Activated T-cell treated with anti-CD3 and anti-CD28 coated beads for 24 hours (primary cell): ENCODE data around the gene CUEDC1.

Experiments used
- DNase-seq: peaks from one replicate; pipeline ENCODE4 v3.0.0-alpha.2; 2020; ENCODE audit warnings: low read depth

The CUEDC1 gene

GRCh38 chr17:57894848-57895247 is 60.4 kb downstream of the CUEDC1 start:
- no peak for DNase-seq

DNA sequence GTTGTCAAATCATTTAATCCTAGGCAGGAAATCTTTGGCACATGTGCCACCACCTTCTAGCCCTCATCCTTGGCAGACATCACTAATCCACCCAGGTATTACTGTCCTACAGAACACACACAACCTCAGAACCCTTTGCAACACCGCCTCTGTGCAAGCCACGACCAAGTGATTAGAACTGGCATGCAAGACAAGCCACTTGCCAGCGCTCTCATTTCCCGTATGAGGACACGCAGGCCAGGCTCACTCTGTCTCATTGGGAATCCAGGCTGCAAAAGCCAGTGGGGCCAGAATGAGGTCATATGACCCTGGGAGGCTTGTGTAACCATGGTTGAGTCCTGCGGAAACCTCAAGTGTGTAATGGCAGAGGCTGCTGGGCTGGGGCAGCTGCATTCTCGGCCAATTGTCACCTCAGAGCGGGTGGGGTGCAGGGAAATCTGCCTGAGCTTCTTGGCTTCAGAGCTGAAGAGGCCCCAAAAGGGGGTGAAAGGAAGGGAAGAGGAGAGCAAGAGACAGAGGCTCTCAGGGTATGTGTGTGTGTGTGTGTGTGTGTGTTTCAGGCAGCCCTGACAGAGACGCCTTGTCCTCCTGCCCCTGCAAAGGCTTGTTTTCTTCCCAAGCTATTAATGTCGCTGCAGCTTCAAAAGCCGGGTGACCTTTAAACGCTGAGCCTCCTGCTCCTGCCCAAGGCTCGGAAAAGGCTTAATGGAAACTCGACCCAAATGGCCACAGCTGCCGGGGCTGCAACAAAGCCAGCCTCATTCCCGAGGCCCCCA is 62.2 kb downstream of the CUEDC1 start:
- DNase-seq, result no peak

GRCh38 chr17:57892146-57892819 is 62.9 kb downstream of the CUEDC1 start:
- DNase-seq, result peak; percentile 74

- DNase-seq, result no peak
These were observed 64.4 kb downstream of the CUEDC1 start for GRCh38 chr17:57890857-57891232.

DNA sequence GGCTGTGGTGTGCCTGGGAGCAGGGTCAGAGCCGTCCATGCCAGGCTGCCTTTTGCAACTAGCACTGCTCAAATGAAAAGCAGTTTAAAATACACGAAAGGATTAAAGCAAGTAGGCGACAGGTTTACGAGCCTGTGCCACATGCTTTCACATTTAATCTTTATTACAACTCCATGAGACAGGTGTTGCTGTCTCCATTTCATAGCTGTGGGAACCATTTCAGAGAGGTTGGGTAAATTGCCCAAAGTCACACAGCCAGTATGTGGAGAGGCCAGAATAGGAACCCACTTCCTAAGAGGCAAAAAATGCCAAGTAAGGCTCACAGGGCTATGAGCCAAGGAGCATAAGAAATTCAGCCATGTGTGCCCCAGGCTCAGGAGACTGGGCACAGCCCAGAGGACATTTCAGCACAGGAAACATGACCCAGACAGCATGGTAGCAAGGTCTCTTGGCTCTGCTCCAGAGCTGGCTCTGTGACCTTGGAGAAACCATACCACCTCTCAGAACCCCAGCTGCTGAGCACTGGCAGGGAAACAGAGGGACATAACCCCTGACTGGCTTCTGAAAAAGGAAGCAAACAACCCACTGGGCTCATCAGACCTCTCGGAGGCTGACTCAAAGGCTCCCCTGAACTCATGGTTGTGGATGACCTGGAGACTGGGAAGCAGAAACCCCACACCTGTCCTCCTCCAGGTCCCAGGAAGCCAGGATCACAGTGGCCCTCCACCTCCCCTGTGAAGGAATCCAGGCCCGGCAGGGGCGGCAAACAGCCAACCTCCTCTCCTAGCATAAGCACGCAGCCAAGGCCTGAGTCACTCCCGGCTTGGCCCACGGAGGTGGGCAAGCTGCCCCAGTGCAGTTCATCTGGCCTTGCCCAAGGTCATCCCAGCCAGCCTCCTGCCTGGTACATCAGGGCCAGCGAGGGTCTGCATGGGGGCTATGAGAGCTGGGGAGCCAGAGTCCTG is 65.0 kb downstream of the CUEDC1 start:
- DNase-seq, result no peak

- DNase-seq, result no peak
These were observed 66.0 kb downstream of the CUEDC1 start for GRCh38 chr17:57889252-57889651.

GRCh38 chr17:57888311-57889216 is 66.6 kb downstream of the CUEDC1 start:
- DNase-seq, result no peak

- DNase-seq, result no peak
These were observed 68.1 kb downstream of the CUEDC1 start for GRCh38 chr17:57887161-57887560.

DNA sequence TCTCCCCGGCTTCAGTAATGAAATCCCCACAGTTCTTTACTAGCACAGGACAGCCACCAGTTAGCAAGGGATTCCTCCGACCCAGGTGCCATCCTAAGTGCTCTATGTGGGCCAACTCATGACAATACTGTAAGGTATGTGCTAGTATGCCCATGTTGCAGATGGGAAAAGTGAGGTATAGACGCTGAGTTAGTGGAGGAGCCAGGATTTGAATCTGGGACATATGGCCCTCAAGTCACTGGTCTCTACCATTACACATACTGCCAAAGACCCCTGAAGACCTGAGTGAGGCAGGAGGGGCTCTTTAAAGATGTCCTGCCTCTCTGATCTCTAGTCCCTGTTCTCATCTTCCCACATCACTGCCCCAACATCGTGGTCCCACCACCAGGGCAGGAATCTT is 69.2 kb downstream of the CUEDC1 start:
- no peak for DNase-seq

- DNase-seq, result no peak
These were observed 69.9 kb downstream of the CUEDC1 start for GRCh38 chr17:57885148-57885915.

GRCh38 chr17:57881783-57882351 is 73.3 kb downstream of the CUEDC1 start:
- DNase-seq, result no peak

DNA sequence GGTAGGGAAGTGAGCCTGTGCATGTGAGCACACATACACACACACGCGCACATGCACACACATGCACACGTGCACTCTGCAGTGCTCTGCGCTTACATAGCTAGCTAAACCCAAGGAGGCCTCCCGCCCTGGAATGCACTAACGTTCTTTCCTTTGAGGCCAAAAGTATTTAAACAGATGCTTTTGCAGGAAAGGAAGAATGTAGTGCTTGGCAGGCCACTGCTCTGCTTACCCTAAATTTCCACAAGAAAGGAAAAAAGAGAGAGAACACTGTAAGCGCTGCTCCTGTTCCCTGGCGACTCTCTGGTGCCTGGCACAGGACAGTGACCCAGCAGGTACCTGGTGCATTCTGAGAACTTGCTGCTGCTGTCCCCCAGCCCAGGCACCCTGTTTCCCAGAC is 74.1 kb downstream of the CUEDC1 start:
- no peak for DNase-seq

- DNase-seq, result peak; percentile 21
These were observed 75.1 kb downstream of the CUEDC1 start for GRCh38 chr17:57880086-57880456.

DNA sequence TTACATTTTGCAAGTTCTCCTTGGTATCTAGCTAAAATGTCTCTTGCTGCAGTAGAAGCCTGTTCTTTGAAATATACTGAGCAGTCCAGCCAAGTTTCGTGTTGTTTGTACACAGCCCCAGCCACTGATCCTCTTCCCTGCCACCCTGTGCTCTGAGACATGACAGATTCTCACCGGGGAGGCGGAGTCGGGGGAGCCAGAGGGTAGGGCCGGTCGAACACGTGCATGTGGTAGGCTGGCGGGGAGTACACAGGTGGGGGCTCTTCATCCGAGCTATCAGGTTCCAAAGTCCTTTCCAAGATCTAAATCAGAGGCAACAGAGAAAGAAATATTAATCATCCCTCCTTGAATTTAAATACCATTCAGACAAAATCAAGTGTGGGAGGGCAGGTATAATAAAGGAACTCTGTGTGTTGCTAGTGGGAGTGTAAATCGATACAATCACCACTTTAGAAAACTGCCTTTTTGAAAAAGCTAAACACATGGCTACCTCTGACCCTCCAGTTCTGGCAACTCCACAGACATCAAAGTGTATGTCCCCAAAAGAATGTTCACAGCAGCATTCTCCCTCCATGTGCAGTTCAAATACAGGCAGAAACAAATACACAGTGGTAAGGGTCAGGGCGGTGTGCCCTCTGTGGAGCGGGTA is 75.7 kb downstream of the CUEDC1 start:
- no peak for DNase-seq

DNA sequence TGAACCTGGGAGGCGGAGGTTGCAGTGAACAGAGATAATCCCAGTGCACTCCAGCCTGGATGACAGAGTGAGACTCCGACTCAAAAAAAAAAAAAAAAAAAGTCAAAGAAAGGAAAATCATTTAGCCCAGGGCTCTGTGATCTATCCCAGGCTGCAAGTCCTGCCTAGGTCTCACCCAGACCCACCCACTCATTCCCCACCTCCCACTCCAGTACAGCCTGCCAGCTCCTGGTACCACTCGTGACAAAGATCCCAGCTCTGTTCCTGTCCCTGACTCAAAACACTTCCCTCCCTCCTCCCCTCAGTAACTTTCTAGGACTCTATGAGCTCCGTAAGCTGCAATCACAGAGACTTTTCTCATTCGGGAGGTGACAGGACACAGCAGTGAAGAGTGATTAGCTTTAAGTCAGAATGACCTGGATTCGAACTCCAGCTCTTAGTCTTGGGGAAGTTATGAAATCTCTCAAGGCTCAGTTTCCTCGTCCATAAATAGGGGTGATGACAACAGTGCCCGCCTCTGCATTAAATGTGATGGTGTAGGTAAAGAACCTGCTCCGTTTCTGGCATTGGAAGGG is 77.3 kb downstream of the CUEDC1 start:
- DNase-seq, result no peak

DNA sequence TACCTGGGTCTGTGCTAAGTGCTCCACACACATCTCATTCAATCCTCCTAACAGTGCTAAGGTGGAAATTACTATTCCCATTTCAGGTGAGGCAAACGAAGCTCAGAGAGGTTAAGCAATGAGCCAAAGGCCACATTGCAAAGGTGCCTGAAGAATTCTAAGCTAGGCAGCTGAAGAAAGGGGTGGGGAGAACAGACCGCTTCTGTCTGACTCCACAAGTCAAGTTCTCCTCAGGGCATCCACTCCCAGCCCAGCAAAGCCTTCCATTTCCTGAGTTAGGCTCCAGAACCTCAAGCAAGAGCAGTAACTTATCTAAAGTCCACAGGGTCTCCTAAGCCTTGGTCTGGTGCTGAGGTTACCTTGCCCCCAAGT is 78.4 kb downstream of the CUEDC1 start:
- no peak for DNase-seq

DNA sequence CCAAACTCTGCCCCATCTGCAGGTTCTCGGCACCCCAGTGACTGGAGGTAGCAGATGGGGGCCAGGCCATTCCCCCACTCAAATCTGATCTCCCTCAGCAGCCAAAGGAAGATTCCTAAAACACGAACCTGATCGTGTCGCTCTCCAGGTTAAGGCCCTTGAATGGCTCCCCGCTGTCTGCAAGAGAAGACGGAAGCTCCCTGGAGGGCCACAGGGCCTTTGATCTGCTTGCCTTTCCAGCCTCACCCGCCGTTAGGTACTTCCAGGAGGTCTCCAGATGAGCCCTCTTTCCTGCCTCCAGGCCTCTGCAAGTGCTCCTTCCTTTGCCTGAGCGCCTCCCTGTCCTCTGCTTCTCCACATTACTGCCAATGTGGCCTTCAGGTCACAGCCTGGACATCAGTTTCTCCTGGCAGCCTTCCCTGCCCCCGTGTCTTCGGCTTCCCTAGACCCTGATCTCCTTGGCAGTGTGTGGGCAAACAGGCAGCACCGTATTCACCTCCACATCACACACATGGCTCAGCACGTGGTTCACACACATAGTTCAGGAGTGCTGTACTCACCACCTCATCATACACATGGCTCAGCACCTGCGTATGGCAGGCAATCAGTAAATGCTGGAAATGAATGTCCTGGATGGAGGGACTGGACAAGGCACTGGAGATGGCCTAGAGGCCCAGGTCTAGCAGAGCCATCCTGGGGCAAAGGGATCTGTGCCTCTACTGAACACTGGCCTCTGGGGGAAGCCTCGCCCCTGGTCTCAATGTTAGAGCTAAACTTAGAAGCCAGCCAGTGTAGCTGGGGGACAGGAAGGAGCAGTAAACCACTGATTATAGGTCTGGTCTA is 79.0 kb downstream of the CUEDC1 start:
- no peak for DNase-seq

DNA sequence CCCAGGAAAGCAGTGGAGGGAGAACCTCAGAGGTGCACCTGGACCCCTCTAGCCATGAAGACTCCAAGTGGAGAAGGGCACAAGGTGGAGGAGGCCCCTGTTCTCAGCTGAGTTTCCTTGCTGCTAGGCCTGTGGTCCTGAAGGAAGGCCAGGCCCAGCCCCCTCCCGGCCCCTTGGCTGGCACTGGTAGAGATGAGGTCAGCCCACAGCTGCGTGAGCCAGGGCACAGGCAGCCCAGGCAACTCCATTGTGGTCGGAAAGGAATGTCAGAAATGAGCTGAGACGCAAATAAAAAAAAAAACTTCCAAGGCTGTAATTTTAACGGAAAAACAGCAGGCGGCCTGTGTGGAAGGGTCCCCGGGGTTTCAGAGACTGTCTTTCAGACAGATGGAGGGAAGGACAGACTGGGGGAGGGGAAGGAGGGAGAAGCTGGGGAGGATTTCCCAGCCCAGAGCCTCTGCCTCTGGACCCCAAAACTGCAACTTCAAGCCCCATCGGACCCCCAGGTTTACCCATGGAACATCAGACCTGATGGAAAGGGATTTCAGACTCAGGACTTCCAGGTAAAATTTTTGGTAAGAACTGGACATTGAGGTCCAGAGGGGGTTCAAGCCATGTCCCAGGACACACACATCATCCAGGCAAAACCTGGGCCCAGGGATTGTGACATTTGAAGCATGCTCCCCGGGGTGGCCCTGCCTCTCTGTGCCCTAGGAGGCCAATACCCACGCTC is 79.8 kb downstream of the CUEDC1 start:
- no peak for DNase-seq
